Mononuclear cell (primary cell): Measurements from ENCODE around the gene WSCD2. TPM values are rescaled to one million over a fixed set of nuclear protein-coding genes. Genes with fewer than 3 reads are reported as not detected.

Experiments
- H3K27me3 ChIP-seq: 2 replicates; pipeline ENCODE4 v1.6.0; 2011; ENCODE audit warnings: low read length, control low read depth; ENCODE audit not compliant: insufficient read depth
- H3K4me1 ChIP-seq: 2 replicates; pipeline ENCODE4 v1.5.1; 2011; ENCODE audit warnings: mild to moderate bottlenecking, low read length, control low read depth; ENCODE audit not compliant: insufficient read depth
- H3K4me3 ChIP-seq: 2 replicates; pipeline ENCODE4 v1.5.1; 2011; ENCODE audit warnings: mild to moderate bottlenecking, low read length, moderate library complexity
- H3K9me3 ChIP-seq: 2 replicates; pipeline ENCODE4 v1.5.1; 2011; ENCODE audit warnings: low read depth, mild to moderate bottlenecking, control low read depth, low read length
- total RNA-seq: library from RNA; depleted of rRNA; stranded (reverse); fragments of >200 nt; gene quantifications from one replicate; pipeline ENCODE4 v1.2.3, GENCODE V29; 2012

WSCD2 gene
- total RNA-seq, 1 donor: 0.10 TPM

GRCh38 chr12:108177131-108177530, 48.0 kb downstream of the WSCD2 start:
- H3K4me3 ChIP-seq: no peak overlapping the region
- no peaks in the 10 kb centered on the region for H3K4me1 ChIP-seq
- no peaks in the 10 kb centered on the region for H3K9me3 ChIP-seq
- H3K27me3 ChIP-seq: no peaks in the 10 kb centered on the region

- no peak overlapping the region for H3K4me3 ChIP-seq
- no peaks in the 10 kb centered on the region for H3K4me1 ChIP-seq
- H3K27me3 ChIP-seq: no peaks in the 10 kb centered on the region
These were observed 50.2 kb downstream of the WSCD2 start for GRCh38 chr12:108179305-108179704.

GRCh38 chr12:108180255-108181094, 51.4 kb downstream of the WSCD2 start:
- Histone ChIP-seq H3K4me1 (no peaks in the 10 kb centered on the region), H3K27me3 (no peaks in the 10 kb centered on the region), H3K4me3 (no peak overlapping the region), H3K9me3 (no peaks in the 10 kb centered on the region)

More at GRCh38 chr12:108179305-108179704, 50.2 kb downstream of the WSCD2 start:
- H3K9me3 ChIP-seq: no peaks in the 10 kb centered on the region

GRCh38 chr12:108181095-108181454, 52.0 kb downstream of the WSCD2 start:
- no peaks in the 10 kb centered on the region for H3K27me3 ChIP-seq
- H3K4me3 ChIP-seq: no peak overlapping the region
- H3K9me3 ChIP-seq: no peaks in the 10 kb centered on the region
- H3K4me1 ChIP-seq: no peaks in the 10 kb centered on the region

- no peaks in the 10 kb centered on the region for H3K9me3 ChIP-seq
- H3K4me3 ChIP-seq: no peak overlapping the region
- H3K27me3 ChIP-seq: no peaks in the 10 kb centered on the region
These were observed 53.0 kb downstream of the WSCD2 start for GRCh38 chr12:108182096-108182495.

GRCh38 chr12:108185002-108185401, 55.9 kb downstream of the WSCD2 start:
- no peaks in the 10 kb centered on the region for H3K4me1 ChIP-seq
- no peak overlapping the region for H3K4me3 ChIP-seq
- H3K9me3 ChIP-seq: no peaks in the 10 kb centered on the region
- H3K27me3 ChIP-seq: no peaks in the 10 kb centered on the region

More at GRCh38 chr12:108182096-108182495, 53.0 kb downstream of the WSCD2 start:
- no peaks in the 10 kb centered on the region for H3K4me1 ChIP-seq

- H3K4me1 ChIP-seq: no peaks in the 10 kb centered on the region
- no peak overlapping the region for H3K4me3 ChIP-seq
- no peaks in the 10 kb centered on the region for H3K9me3 ChIP-seq
- H3K27me3 ChIP-seq: no peaks in the 10 kb centered on the region
These were observed 58.7 kb downstream of the WSCD2 start for GRCh38 chr12:108187831-108188230.

GRCh38 chr12:108190529-108190928, 61.4 kb downstream of the WSCD2 start:
- no peaks in the 10 kb centered on the region for H3K4me1 ChIP-seq
- no peak overlapping the region for H3K4me3 ChIP-seq
- no peaks in the 10 kb centered on the region for H3K27me3 ChIP-seq
- no peaks in the 10 kb centered on the region for H3K9me3 ChIP-seq

GRCh38 chr12:108191086-108191485, 62.0 kb downstream of the WSCD2 start:
- H3K4me1 ChIP-seq: no peaks in the 10 kb centered on the region
- H3K4me3 ChIP-seq: no peak overlapping the region
- H3K27me3 ChIP-seq: no peaks in the 10 kb centered on the region
- H3K9me3 ChIP-seq: no peaks in the 10 kb centered on the region

GRCh38 chr12:108191938-108192337, 62.9 kb downstream of the WSCD2 start:
- Histone ChIP-seq H3K4me1 (no peaks in the 10 kb centered on the region), H3K4me3 (no peak overlapping the region), H3K27me3 (no peaks in the 10 kb centered on the region), H3K9me3 (no peaks in the 10 kb centered on the region)

GRCh38 chr12:108193493-108193892, 64.4 kb downstream of the WSCD2 start:
- no peaks in the 10 kb centered on the region for H3K27me3 ChIP-seq
- no peaks in the 10 kb centered on the region for H3K9me3 ChIP-seq
- H3K4me3 ChIP-seq: no peak overlapping the region
- H3K4me1 ChIP-seq: no peaks in the 10 kb centered on the region

GRCh38 chr12:108193917-108194316, 64.8 kb downstream of the WSCD2 start:
- Histone ChIP-seq H3K4me3 (no peak overlapping the region), H3K27me3 (no peaks in the 10 kb centered on the region), H3K4me1 (no peaks in the 10 kb centered on the region), H3K9me3 (no peaks in the 10 kb centered on the region)

- Histone ChIP-seq H3K9me3 (no peaks in the 10 kb centered on the region), H3K4me1 (no peaks in the 10 kb centered on the region), H3K4me3 (no peak overlapping the region), H3K27me3 (no peaks in the 10 kb centered on the region)
These were observed 65.5 kb downstream of the WSCD2 start for GRCh38 chr12:108194585-108194984.

GRCh38 chr12:108196319-108196718, 67.2 kb downstream of the WSCD2 start:
- Histone ChIP-seq H3K9me3 (no peaks in the 10 kb centered on the region), H3K4me3 (no peak overlapping the region), H3K4me1 (no peaks in the 10 kb centered on the region), H3K27me3 (no peaks in the 10 kb centered on the region)

GRCh38 chr12:108196921-108197320, 67.8 kb downstream of the WSCD2 start:
- no peak overlapping the region for H3K4me3 ChIP-seq
- no peaks in the 10 kb centered on the region for H3K4me1 ChIP-seq
- H3K9me3 ChIP-seq: no peaks in the 10 kb centered on the region
- H3K27me3 ChIP-seq: no peaks in the 10 kb centered on the region

GRCh38 chr12:108198043-108198442, 69.0 kb downstream of the WSCD2 start:
- Histone ChIP-seq H3K4me1 (no peaks in the 10 kb centered on the region), H3K27me3 (no peaks in the 10 kb centered on the region), H3K9me3 (no peaks in the 10 kb centered on the region), H3K4me3 (no peak overlapping the region)
